HepG2 (cell line): ENCODE results near the gene THADA. TPM values are rescaled to one million over a fixed set of nuclear protein-coding genes. Genes with fewer than 3 reads are reported as not detected.

Experiments
- ATAC-seq: fragments of 200-7000 bp; cut with Tn5 transposase; 3 replicates; pipeline ENCODE4 v1.9.1; 2020; ENCODE audit warnings: mild to moderate bottlenecking, moderate library complexity
- BruUV-seq: library from RNA; stranded (reverse); fragments of 400-500 nt; replicated peaks from 2 replicates; lab custom pipeline; 2021; lab: Mats Ljungman, UMichigan
- CTCF ChIA-PET: fragments of 300-600 bp; formaldehyde crosslinking; extraction: SDS; loops from one replicate; lab custom pipeline; 2021; ENCODE audit warnings: low total read pairs, inconsistent platforms, low intra/inter-chr PET ratio; lab: Yijun Ruan, JAX
- POLR2A ChIA-PET: fragments of 350-600 bp; sonication (Branson Sonifier 250); formaldehyde crosslinking; loops from one replicate; lab custom pipeline; 2020; ENCODE audit warnings: antibody characterized with exemption, inconsistent platforms; lab: Yijun Ruan, JAX
- DNase-seq: peaks from one replicate; pipeline ENCODE4 v3.0.0-alpha.2; 2015; ENCODE audit warnings: low spot score
- FAIRE-seq: peaks from 3 replicates; lab custom pipeline; 2011; peaks lifted over from hg19 to GRCh38; lab: Jason Lieb, UNC
- H2AFZ ChIP-seq: one replicate; pipeline ENCODE4 v1.6.1; 2011; ENCODE audit warnings: low read length, inconsistent platforms
- H3K27ac ChIP-seq: fragments of 300-600 bp; 3 replicates; pipeline ENCODE4 v1.8.0; 2011; ENCODE audit warnings: mixed run types, mild to moderate bottlenecking, mixed read lengths, low read length, inconsistent platforms; ENCODE audit not compliant: insufficient read depth; ENCODE audit errors: extremely low read length
- H3K27me3 ChIP-seq, 2 experiments: fragments of 200-600 bp in 1 of 2; 2 replicates in 1 of 2; 3 replicates in 1 of 2; pipeline versions ENCODE4 v1.6.0 to v1.8.0; 2011; ENCODE audit warnings: low read length in 2 of 2, mild to moderate bottlenecking in 2 of 2, moderate library complexity in 2 of 2, inconsistent platforms in 1 of 2; ENCODE audit not compliant: insufficient read depth in 2 of 2, control insufficient read depth in 1 of 2
- H3K36me3 ChIP-seq, 2 experiments: fragments of 200-600 bp in 1 of 2; replicated peaks in 1 of 2; 2 replicates in 1 of 2; 3 replicates in 1 of 2; pipeline versions ENCODE4 v1.5.1 to v1.8.0; 2011; ENCODE audit warnings: low read length in 2 of 2, inconsistent platforms in 1 of 2; ENCODE audit not compliant: insufficient read depth in 2 of 2, control insufficient read depth in 1 of 2
- H3K4me1 ChIP-seq: 2 replicates; pipeline ENCODE4 v1.5.1; 2012; ENCODE audit warnings: low read length, inconsistent platforms; ENCODE audit not compliant: insufficient read depth
- H3K4me2 ChIP-seq: 2 replicates; pipeline ENCODE4 v1.6.0; 2011; ENCODE audit warnings: low read depth, low read length, inconsistent platforms
- H3K4me3 ChIP-seq, 3 experiments: fragments of 200-600 bp in 1 of 3; sonication (generic), shearing (Covaris generic) in 1 of 3; replicated peaks in 1 of 3; 2 replicates each; pipeline ENCODE4 v1.5.1; 2011 to 2016; ENCODE audit warnings: low read length in 3 of 3, inconsistent platforms in 2 of 3, low read depth in 2 of 3, mild to moderate bottlenecking in 2 of 3, control low read depth in 1 of 3, mixed read lengths in 1 of 3; ENCODE audit not compliant: insufficient read depth in 1 of 3
- H3K79me2 ChIP-seq: one replicate; pipeline ENCODE4 v1.6.1; 2011; ENCODE audit warnings: low read length, inconsistent platforms; ENCODE audit not compliant: insufficient read depth
- H3K9ac ChIP-seq: 2 replicates; pipeline ENCODE4 v1.6.0; 2011; ENCODE audit warnings: mild to moderate bottlenecking, low read depth, low read length, inconsistent platforms; ENCODE audit not compliant: insufficient read depth
- H3K9me3 ChIP-seq: 2 replicates; pipeline ENCODE4 v1.5.1; 2012; ENCODE audit warnings: mild to moderate bottlenecking, low read length
- H4K20me1 ChIP-seq: 2 replicates; pipeline ENCODE4 v1.6.0; 2011; ENCODE audit warnings: inconsistent platforms, mild to moderate bottlenecking, low read length, moderate library complexity; ENCODE audit not compliant: insufficient read depth
- FIP1L1 ChIP-seq: fragments of 200-400 bp; formaldehyde crosslinking; IDR thresholded peaks from 2 replicates; pipeline ENCODE4 v1.6.1; 2018; ENCODE audit warnings: low read depth, mild to moderate bottlenecking, low read length, moderate library complexity, borderline replicate concordance; ENCODE audit not compliant: insufficient read depth
- FOXJ3 ChIP-seq: sonication (generic); formaldehyde crosslinking; IDR thresholded peaks from 2 replicates; pipeline ENCODE4 v1.4.0; 2020; ENCODE audit warnings: missing genetic modification reagents, mild to moderate bottlenecking, borderline replicate concordance
- PLRG1 ChIP-seq: fragments of 450-650 bp; conservative IDR thresholded peaks from 2 replicates; pipeline ENCODE4 v1.6.1; 2016
- PTBP1 ChIP-seq: fragments of 200-400 bp; formaldehyde crosslinking; IDR thresholded peaks from 2 replicates; pipeline ENCODE4 v1.6.1; 2018; ENCODE audit warnings: low read length, low read depth; ENCODE audit not compliant: poor library complexity, severe bottlenecking
- RAD51 ChIP-seq: fragments of 450-650 bp; IDR thresholded peaks from 2 replicates; pipeline ENCODE4 v1.6.1; 2016; ENCODE audit warnings: borderline replicate concordance
- ZNF121 ChIP-seq: sonication (generic); formaldehyde crosslinking; IDR thresholded peaks from 2 replicates; pipeline ENCODE4 v1.5.0; 2020; ENCODE audit warnings: mild to moderate bottlenecking, missing genetic modification reagents
- ZNF138 ChIP-seq: sonication (generic); formaldehyde crosslinking; IDR thresholded peaks from 2 replicates; pipeline ENCODE4 v1.5.0; 2020; ENCODE audit warnings: mild to moderate bottlenecking, low read depth, missing genetic modification reagents
- ZNF362 ChIP-seq: sonication (generic); formaldehyde crosslinking; IDR thresholded peaks from 2 replicates; pipeline ENCODE4 v1.4.0; 2020; ENCODE audit warnings: missing genetic modification reagents, mild to moderate bottlenecking, borderline replicate concordance
- WGBS: methylation state at CpG from one replicate; pipeline ENCODE4 v1.1.6; 2017; ENCODE audit warnings: low lambda C conversion rate; 5-methylcytosine and 5-hydroxymethylcytosine counted together
- in situ Hi-C: cut with HindIII; loops from 2 replicates; pipeline ENCODE4 v1.10.0; 2017; ENCODE audit warnings: low pct_unique_long_range_greater_than_20kb; ENCODE audit not compliant: extremely low pct_ligation_motif_present
- intact Hi-C: fragments of 100-400 bp; cut with micrococcal nuclease; formaldehyde crosslinking; loops from one replicate; pipeline ENCODE4 v1.10.0; 2022; ENCODE audit not compliant: unreplicated experiment
- polyA plus RNA-seq, 8 experiments: library from polyadenylated mRNA; depleted of rRNA in 3 of 8; stranded (reverse) in 7 of 8; unstranded in 1 of 8; fragments of >200 nt; fragmentation: Illumina TruSeq in 4 of 8; extraction: Trizol in 4 of 8; gene quantifications; 2 replicates each; pipeline versions ENCODE4 v1.2.1 to v1.2.3, GENCODE V29; 2011 to 2016; ENCODE audit warnings: low read depth in 4 of 8, missing spikeins in 1 of 8, mixed read lengths in 1 of 8; ENCODE audit not compliant: insufficient read depth in 1 of 8
- total RNA-seq, 5 experiments: library from RNA; depleted of rRNA; stranded (reverse); fragments of >200 nt; fragmentation: Illumina TruSeq; extraction: Trizol; gene quantifications; 2 replicates each; pipeline ENCODE4 v1.2.3, GENCODE V29; 2016; ENCODE audit warnings: low read depth in 1 of 5

Gene THADA
- total and polyA plus RNA-seq, 2 of the 13 experiments (the other 11 are each of a cell fraction or from before 2014, with no cell fraction given), result 12.7 to 21.7 TPM

GRCh38 chr2:43619511-43619910 is 23.7 kb upstream of the THADA start:
- intact Hi-C loops (no loop called here), in situ Hi-C loops (no loop called here)
- Histone ChIP-seq H2AFZ (no peak overlapping the region), H3K27ac (no peak overlapping the region), H3K36me3 (no peaks in the 10 kb centered on the region), H4K20me1 (no peaks in the 10 kb centered on the region), H3K4me2 (no peak overlapping the region), H3K9ac (no peak overlapping the region), H3K27me3 (peaks cover 0 to 3% of the 10 kb centered on the region in 2 experiments; a peak in 1 of 5 replicates), H3K79me2 (no peaks in the 10 kb centered on the region), H3K9me3 (no peaks in the 10 kb centered on the region), H3K4me3 (no peak overlapping the region), H3K4me1 (no peaks in the 10 kb centered on the region)
- ChIA-PET POLR2A (no interaction called here), CTCF (no interaction called here)
- TF ChIP-seq ZNF121 (CRISPR knock-in tag) (peak; percentile 63), RAD51 (no peak)
- no peak for DNase-seq
- no peak for ATAC-seq
- WGBS, result 71% methylated on average over 10 of the region's 10 CpGs
- FAIRE-seq, result no peak
- no TSS peak for BruUV-seq

GRCh38 chr2:43616967-43617680 is 21.3 kb upstream of the THADA start:
- Histone ChIP-seq H3K79me2 (no peaks in the 10 kb centered on the region), H3K27ac (no peak overlapping the region), H3K36me3 (no peaks in the 10 kb centered on the region), H3K27me3 (no peaks in the 10 kb centered on the region), H3K9ac (no peak overlapping the region), H3K9me3 (no peaks in the 10 kb centered on the region), H3K4me3 (no peak overlapping the region), H3K4me2 (no peak overlapping the region), H3K4me1 (peaks cover 19% of the 10 kb centered on the region), H4K20me1 (no peaks in the 10 kb centered on the region), H2AFZ (no peak overlapping the region)
- WGBS, result 29% methylated on average over 5 of the region's 5 CpGs
- in situ Hi-C loops, result no loop called here
- TF ChIP-seq FIP1L1 (no peak), PLRG1 (no peak), ZNF362 (CRISPR knock-in tag) (no peak), FOXJ3 (CRISPR knock-in tag) (no peak), PTBP1 (no peak), ZNF138 (no peak)
- no peak for FAIRE-seq
- ChIA-PET POLR2A (interaction anchor here (2.6 kb wide), 1 partner anchor 21 kb away, joined by 9 read pairs; the partner anchor contains the start of gene THADA), CTCF (no interaction called here)
- intact Hi-C loops, result no loop called here
- BruUV-seq, result no TSS peak
- no peak for DNase-seq
- no peak for ATAC-seq
